Prostate gland (tissue), 2 donors: ENCODE data around the gene SERPINB13.

Source experiments
- CTCF ChIP-seq, 4 experiments: fragments of 200-600 bp in 2 of 4; fragments of 450-650 bp in 2 of 4; sonication (generic) in 2 of 4; IDR thresholded peaks; 1 replicate in 3 of 4; 2 replicates in 1 of 4; pipeline ENCODE4 v1.5.1; 2016 to 2019; ENCODE audit warnings: antibody characterized with exemption in 4 of 4, mild to moderate bottlenecking in 2 of 4, moderate library complexity in 2 of 4
- POLR2A ChIP-seq: fragments of 450-650 bp; IDR thresholded peaks from one replicate; pipeline ENCODE4 v1.6.1; 2016; ENCODE audit warnings: antibody characterized with exemption, mild to moderate bottlenecking

DNA sequence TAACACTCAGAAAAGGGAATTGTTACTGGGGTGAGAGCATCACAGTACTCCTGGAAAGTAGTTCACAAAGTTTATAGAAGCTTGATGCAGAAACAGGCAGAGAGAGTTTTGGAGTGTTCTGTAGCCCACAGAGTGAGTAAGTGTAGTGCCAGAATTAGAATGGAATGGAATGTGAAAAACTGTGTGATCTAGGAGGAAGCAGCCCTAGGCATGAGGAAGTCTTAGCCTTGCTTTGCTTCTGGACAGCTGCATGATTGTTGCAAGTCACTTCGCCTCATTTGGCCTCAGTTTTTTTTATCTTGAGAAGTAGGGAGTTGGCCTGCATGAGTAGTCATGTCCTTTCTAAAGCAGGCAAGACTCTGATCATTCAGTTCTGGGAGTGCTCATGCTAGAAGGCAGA, 34.1 kb upstream of the SERPINB13 start:
- TF ChIP-seq CTCF (IDR thresholded peaks at IDR 0.05) (no peak), POLR2A (no peak)
